Liver (tissue), 9 donors: ENCODE data around the gene MICU1. TPM values are rescaled to one million over a fixed set of nuclear protein-coding genes. Genes with fewer than 3 reads are reported as not detected.

ENCODE experiments used
- DNase-seq: peaks from one replicate; pipeline ENCODE4 v3.0.0-alpha.2; 2017; ENCODE audit warnings: low spot score
- H3K27ac ChIP-seq, 2 donors: one replicate each; pipeline ENCODE4 v1.7.0; 2013; ENCODE audit warnings: inconsistent platforms in 2 of 2, low read length in 2 of 2, control low read depth in 1 of 2, low read depth in 1 of 2, mild to moderate bottlenecking in 1 of 2
- H3K27me3 ChIP-seq, 4 donors: one replicate each; pipeline versions ENCODE4 v1.6.1 to v1.7.0; 2013; ENCODE audit warnings: low read length in 3 of 4, inconsistent platforms in 1 of 4, mild to moderate bottlenecking in 1 of 4, moderate library complexity in 1 of 4; ENCODE audit not compliant: control insufficient read depth in 4 of 4, insufficient read depth in 4 of 4
- H3K36me3 ChIP-seq, 4 donors: one replicate each; pipeline versions ENCODE4 v1.6.1 to v1.7.0; 2013; ENCODE audit warnings: low read length in 3 of 4, mild to moderate bottlenecking in 3 of 4, low read depth in 1 of 4, moderate library complexity in 1 of 4; ENCODE audit not compliant: control insufficient read depth in 4 of 4, insufficient read depth in 3 of 4
- H3K4me1 ChIP-seq, 4 donors: one replicate each; pipeline versions ENCODE4 v1.6.1 to v1.7.0; 2013; ENCODE audit warnings: low read length in 3 of 4, mild to moderate bottlenecking in 3 of 4, moderate library complexity in 1 of 4; ENCODE audit not compliant: control insufficient read depth in 4 of 4, insufficient read depth in 4 of 4
- H3K4me3 ChIP-seq, 3 donors: one replicate each; pipeline versions ENCODE4 v1.6.1 to v1.7.0; 2013; ENCODE audit warnings: low read length in 3 of 3, control low read depth in 1 of 3, low read depth in 1 of 3, mild to moderate bottlenecking in 1 of 3
- H3K9ac ChIP-seq, 2 donors: one replicate each; pipeline ENCODE4 v1.7.0; 2013; ENCODE audit warnings: low read length in 2 of 2, mild to moderate bottlenecking in 2 of 2, moderate library complexity in 2 of 2, control low read depth in 1 of 2, low read depth in 1 of 2
- H3K9me3 ChIP-seq, 4 donors: one replicate each; pipeline versions ENCODE4 v1.6.1 to v1.7.0; 2013; ENCODE audit warnings: low read length in 3 of 4; ENCODE audit not compliant: control insufficient read depth in 4 of 4
- ATF3 ChIP-seq: IDR thresholded peaks from 2 replicates; pipeline ENCODE4 v1.6.1; 2016; ENCODE audit warnings: antibody characterized with exemption
- CTCF ChIP-seq: fragments of 150-350 bp; IDR thresholded peaks from 2 replicates; pipeline ENCODE4 v1.5.1; 2017; ENCODE audit warnings: improper control_type of control experiment, low read depth, low read length; ENCODE audit not compliant: missing input control
- EGR1 ChIP-seq, 2 donors: IDR thresholded peaks; 2 replicates each; pipeline ENCODE4 v1.6.1; 2016 to 2018; ENCODE audit warnings: antibody characterized with exemption in 2 of 2, low read depth in 2 of 2
- FOXA1 ChIP-seq: IDR thresholded peaks from 2 replicates; pipeline ENCODE4 v1.6.1; 2016; ENCODE audit warnings: antibody characterized with exemption
- FOXA2 ChIP-seq: IDR thresholded peaks from 2 replicates; pipeline ENCODE4 v1.6.1; 2016; ENCODE audit warnings: antibody characterized with exemption
- HNF4A ChIP-seq, 2 donors: conservative IDR thresholded peaks; 2 replicates each; pipeline ENCODE4 v1.6.1; 2016; ENCODE audit warnings: antibody characterized with exemption in 2 of 2, mild to moderate bottlenecking in 2 of 2
- JUND ChIP-seq, 2 donors: IDR thresholded peaks; 2 replicates each; pipeline ENCODE4 v1.6.1; 2016; ENCODE audit warnings: antibody characterized with exemption in 2 of 2
- MAX ChIP-seq: IDR thresholded peaks from 2 replicates; pipeline ENCODE4 v1.6.1; 2016; ENCODE audit warnings: antibody characterized with exemption
- NR2F2 ChIP-seq: IDR thresholded peaks from 2 replicates; pipeline ENCODE4 v1.6.1; 2016; ENCODE audit warnings: antibody characterized with exemption
- RAD21 ChIP-seq, 2 donors: IDR thresholded peaks; 2 replicates each; pipeline ENCODE4 v1.6.1; 2016; ENCODE audit warnings: antibody characterized with exemption in 2 of 2, mild to moderate bottlenecking in 2 of 2
- REST ChIP-seq: IDR thresholded peaks from 2 replicates; pipeline ENCODE4 v1.6.1; 2016; ENCODE audit warnings: antibody characterized with exemption, mild to moderate bottlenecking
- RXRA ChIP-seq, 2 donors: IDR thresholded peaks; 2 replicates each; pipeline ENCODE4 v1.6.1; 2017 to 2018; ENCODE audit warnings: antibody characterized with exemption in 2 of 2, mild to moderate bottlenecking in 1 of 2
- SP1 ChIP-seq: IDR thresholded peaks from 2 replicates; pipeline ENCODE4 v1.6.1; 2018; ENCODE audit warnings: antibody characterized with exemption, mild to moderate bottlenecking
- TAF1 ChIP-seq: conservative IDR thresholded peaks from 2 replicates; pipeline ENCODE4 v1.6.1; 2016; ENCODE audit warnings: antibody characterized with exemption, mild to moderate bottlenecking
- YY1 ChIP-seq: IDR thresholded peaks from 2 replicates; pipeline ENCODE4 v1.6.1; 2016; ENCODE audit warnings: antibody characterized with exemption, mild to moderate bottlenecking
- ZBTB33 ChIP-seq: IDR thresholded peaks from 2 replicates; pipeline ENCODE4 v1.6.1; 2016; ENCODE audit warnings: antibody characterized with exemption
- WGBS: extraction: QIAGEN DNeasy Blood & Tissue Kit; methylation state at CpG from one replicate; pipeline ENCODE4 v1.1.7; 2013; 5-methylcytosine and 5-hydroxymethylcytosine counted together
- polyA plus RNA-seq, 2 donors: library from polyadenylated mRNA; stranded (reverse) in 1 of 2; unstranded in 1 of 2; fragments of 200-250 nt in 1 of 2; fragments of >200 nt in 1 of 2; fragmentation: Nextera tagmentation in 1 of 2; extraction: Ambion mirVana in 1 of 2; gene quantifications; one replicate each; pipeline versions ENCODE4 v1.2.1 to v1.2.3, GENCODE V29; 2013 to 2015
- total RNA-seq, 2 donors: library from RNA; depleted of rRNA; stranded (reverse); fragments of >200 nt; gene quantifications; one replicate each; pipeline ENCODE4 v1.2.3, GENCODE V29; 2014
- donor health status: healthy.
- donor health status: healthy.
- donor health status: healthy.
- donor health status: healthy.
- donor health status: healthy.

Gene MICU1
- total and polyA plus RNA-seq, 4 donors = 26.4 to 47.4 (median 32.1) TPM

GRCh38 chr10:72638586-72639440 is 12.9 kb upstream of the MICU1 start (continued):
- no peak for TF ChIP-seq TAF1

- no peaks in the 10 kb centered on the region for H3K9me3 ChIP-seq
- TF ChIP-seq RXRA (IDR thresholded peaks at IDR 0.05) = peak; percentile 62 to 75
- TF ChIP-seq RAD21 (IDR thresholded peaks at IDR 0.05) = peak; percentile 19 to 30
- TF ChIP-seq NR2F2 = peak; percentile 45
- no peak for TF ChIP-seq MAX
- TF ChIP-seq EGR1 (IDR thresholded peaks at IDR 0.05; ENCODE audit: low read depth in 2 of 2) = no peak
- H3K9ac ChIP-seq = no peak overlapping the region
- peaks cover 0 to 6% (median under 1%) of the 10 kb centered on the region in 4 donors for H3K4me1 ChIP-seq
- no peak overlapping the region for H3K27ac ChIP-seq
- H3K27me3 ChIP-seq = no peaks in the 10 kb centered on the region
- H3K36me3 ChIP-seq = no peaks in the 10 kb centered on the region
- H3K4me3 ChIP-seq = no peak overlapping the region
- peak; percentile 38 for DNase-seq
- WGBS = 49% methylated on average over 4 of the region's 4 CpGs
These were observed 11.5 kb upstream of the MICU1 start for GRCh38 chr10:72637398-72637857.

- Histone ChIP-seq H3K9me3 (no peaks in the 10 kb centered on the region), H3K27me3 (no peaks in the 10 kb centered on the region), H3K4me3 (no peak overlapping the region), H3K36me3 (no peaks in the 10 kb centered on the region), H3K4me1 (peaks cover 0 to 6% (median 2%) of the 10 kb centered on the region in 4 donors), H3K27ac (no peak overlapping the region), H3K9ac (no peak overlapping the region)
- TF ChIP-seq ATF3 (no peak), EGR1 (IDR thresholded peaks at IDR 0.05; ENCODE audit: low read depth in 2 of 2) (no peak), FOXA1 (no peak), NR2F2 (no peak), TAF1 (no peak)
- DNase-seq = no peak
- WGBS = 86% methylated on average over 2 of the region's 2 CpGs
These were observed 4.3 kb upstream of the MICU1 start for GRCh38 chr10:72630144-72630543.

- no peaks in the 10 kb centered on the region for H3K9me3 ChIP-seq
- no peaks in the 10 kb centered on the region for H3K27me3 ChIP-seq
- no peaks in the 10 kb centered on the region for H3K36me3 ChIP-seq
- H3K9ac ChIP-seq = peak overlapping the region; percentile 36 to 45
- peak overlapping the region; percentile 81 to 97 (median 96) for H3K4me3 ChIP-seq
- H3K27ac ChIP-seq = no peak overlapping the region
- H3K4me1 ChIP-seq = peaks cover 2 to 13% (median 10%) of the 10 kb centered on the region in 4 donors
- 0% methylated on average over 1 of the region's 1 CpG for WGBS
- DNase-seq = no peak
- TF ChIP-seq JUND (IDR thresholded peaks at IDR 0.05) (no peak), FOXA1 (no peak), ZBTB33 (no peak), REST (no peak), CTCF (no peak), HNF4A (conservative IDR thresholded peaks at IDR 0.05) (no peak), YY1 (no peak), FOXA2 (no peak), EGR1 (IDR thresholded peaks at IDR 0.05; ENCODE audit: low read depth in 2 of 2) (no peak), RAD21 (IDR thresholded peaks at IDR 0.05) (no peak), RXRA (IDR thresholded peaks at IDR 0.05) (no peak), TAF1 (no peak), SP1 (no peak), MAX (no peak), NR2F2 (no peak)
These were observed 520 bp upstream of the MICU1 start for GRCh38 chr10:72626444-72626754.
